ENCODE results near the gene ART1. TPM values are rescaled to one million over a fixed set of nuclear protein-coding genes. Genes with fewer than 3 reads are reported as not detected.

Gene ART1
- total and polyA plus RNA-seq, 2 donors (not counting 3 experiments of a cell fraction or from before 2014, with no cell fraction given) = not detected

GRCh38 chr11:3641191-3641590, 3.7 kb upstream of the ART1 start:
- H3K36me3 ChIP-seq (ENCODE audit: control insufficient read depth in 2 of 2, extremely low read depth in 1 of 2, insufficient read depth in 2 of 2, low read length in 2 of 2) = no peaks in the 10 kb centered on the region
- CTCF ChIA-PET = no interaction called here
- H3K4me1 ChIP-seq (ENCODE audit: control insufficient read depth, extremely low read depth, insufficient read depth, low read length) = peaks cover 5% of the 10 kb centered on the region
- no peaks in the 10 kb centered on the region for H3K9me1 ChIP-seq (replicated peaks; ENCODE audit: control insufficient read depth, extremely low read depth, insufficient read depth, low read length)
- dilution Hi-C loops (cut with MboI; ENCODE audit: extremely low pct_ligation_motif_present, low sequenced_read_pairs) (no loop called here), intact Hi-C loops (cut with micrococcal nuclease) (loop anchor here (10.0 kb wide), 1 partner anchor 706 kb away; no protein-coding TSS in a partner anchor)
- TF ChIP-seq MAX (IDR thresholded peaks at IDR 0.05; ENCODE audit: insufficient read depth, insufficient read length) (no peak), MYC (IDR thresholded peaks at IDR 0.05; ENCODE audit: low read depth, low read length) (no peak), CTCF (IDR thresholded peaks at IDR 0.05; ENCODE audit: extremely low read depth in 1 of 2, insufficient read depth in 1 of 2, low read depth in 1 of 2, low read length in 2 of 2) (no peak), EZH2 (IDR thresholded peaks at IDR 0.05; ENCODE audit: borderline replicate concordance, low read depth, low read length, severe bottlenecking) (no peak), POLR2A (IDR thresholded peaks at IDR 0.05; ENCODE audit: low read depth, low read length) (no peak), FOS (IDR thresholded peaks at IDR 0.05; ENCODE audit: borderline replicate concordance, insufficient read depth, low read length) (no peak), POLR2AphosphoS5 (IDR thresholded peaks at IDR 0.05; ENCODE audit: insufficient read depth, low read depth, low read length) (no peak), JUN (IDR thresholded peaks at IDR 0.05; ENCODE audit: borderline replicate concordance, insufficient read depth, insufficient read length, low read depth) (no peak), GATA2 (IDR thresholded peaks at IDR 0.05; ENCODE audit: insufficient read depth, insufficient read length, low read depth, low read length) (no peak)
- H3K79me2 ChIP-seq (ENCODE audit: control insufficient read depth, insufficient read depth, low read length) = no peaks in the 10 kb centered on the region
- no peak for FAIRE-seq
- no peak overlapping the region for H3K27ac ChIP-seq (ENCODE audit: insufficient read depth, low read depth, low read length)
- H3K4me2 ChIP-seq (ENCODE audit: insufficient read depth, low read length) = no peak overlapping the region
- POLR2A ChIA-PET = no interaction called here
- no peak overlapping the region for H2AFZ ChIP-seq (ENCODE audit: low read depth, low read length)
- no peak overlapping the region for H3K4me3 ChIP-seq (replicated peaks in 1 of 3; ENCODE audit: insufficient read depth in 1 of 3, low read depth in 1 of 3, low read length in 3 of 3)
- no peak for DNase-seq (ENCODE audit: low read depth, low spot score)
- BruUV-seq (replicated peaks) = no TSS peak
- H3K27me3 ChIP-seq (ENCODE audit: control insufficient read depth in 2 of 2, insufficient read depth in 2 of 2, low read length in 2 of 2) = peaks cover 1 to 4% of the 10 kb centered on the region in 2 experiments
- no peaks in the 10 kb centered on the region for H3K9me3 ChIP-seq (replicated peaks; ENCODE audit: control insufficient read depth, insufficient read depth, low read length)
- no peak overlapping the region for H3K9ac ChIP-seq (replicated peaks; ENCODE audit: extremely low read depth, insufficient read depth, low read length)
- no peaks in the 10 kb centered on the region for H4K20me1 ChIP-seq (replicated peaks; ENCODE audit: control insufficient read depth, extremely low read depth, insufficient read depth, low read length)

Measured in endothelial cell of umbilical vein (primary cell).